Cortex of kidney (tissue), 1 donor: ENCODE data around the gene MRM1.

Source experiments
- DNase-seq: peaks from one replicate; lab custom pipeline; 2025; lab: John Stamatoyannopoulos, UW

Gene MRM1

DNA sequence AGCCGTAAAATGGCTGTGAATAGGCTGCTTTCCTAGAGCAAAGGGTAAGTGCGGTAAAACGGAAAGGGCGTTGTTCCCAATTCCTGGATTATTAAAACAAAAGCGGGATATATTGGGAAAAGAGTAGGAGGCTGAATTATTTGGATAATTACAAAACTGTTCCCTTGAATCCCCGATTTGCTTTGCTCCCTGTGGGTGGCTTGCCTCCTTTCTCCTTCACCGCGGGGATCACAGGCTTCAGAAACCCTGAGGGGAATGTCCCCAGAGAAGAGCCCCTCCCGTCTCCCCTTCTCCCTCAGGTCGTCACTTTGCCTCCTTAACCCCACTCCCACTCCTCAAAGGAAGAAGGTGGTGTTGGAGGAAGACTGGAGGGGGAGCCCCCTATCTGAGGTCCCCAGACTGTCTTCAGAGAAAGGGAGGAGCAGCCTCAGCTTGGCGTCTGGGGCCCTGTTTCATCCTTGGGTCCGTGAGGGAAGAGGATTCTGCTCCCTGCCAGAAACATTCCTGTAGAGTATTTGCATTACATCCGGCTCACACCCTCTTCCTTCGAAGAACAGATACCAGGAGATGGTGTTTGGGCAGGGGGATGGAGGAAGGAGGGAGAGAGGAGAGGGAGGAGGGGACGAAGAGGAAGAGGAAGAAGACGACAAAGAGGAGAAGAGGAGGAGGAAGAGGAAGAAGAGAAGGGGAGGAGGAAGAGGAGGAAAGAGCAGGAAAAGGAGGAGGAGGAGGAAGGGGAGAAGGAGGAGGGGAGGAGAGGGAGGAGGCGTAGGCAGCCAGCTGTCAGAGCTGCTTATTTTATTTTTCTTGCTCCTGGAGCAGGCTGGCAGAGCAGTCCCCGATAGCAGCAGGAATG is 31.8 kb downstream of the MRM1 start:
- no peak for DNase-seq

DNA sequence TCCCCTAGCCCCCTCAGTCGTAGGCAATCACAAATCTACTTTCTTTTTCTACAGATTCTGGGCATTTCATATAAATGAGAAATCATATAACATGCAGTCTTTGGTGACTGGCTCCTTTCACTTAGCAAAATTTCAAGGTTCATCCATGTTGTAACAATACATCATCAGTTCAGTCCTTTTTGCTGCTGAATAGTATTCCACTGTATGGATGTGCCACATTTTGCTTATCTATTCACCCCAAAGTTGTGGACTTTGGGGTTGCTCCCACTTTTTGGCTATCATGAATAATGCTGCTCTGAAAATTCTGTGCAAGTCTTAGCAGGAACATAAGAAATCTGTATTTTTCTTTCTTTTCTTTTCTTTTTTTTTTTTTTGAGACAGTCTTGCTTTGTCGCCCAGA is 39.0 kb downstream of the MRM1 start:
- DNase-seq = no peak

DNA sequence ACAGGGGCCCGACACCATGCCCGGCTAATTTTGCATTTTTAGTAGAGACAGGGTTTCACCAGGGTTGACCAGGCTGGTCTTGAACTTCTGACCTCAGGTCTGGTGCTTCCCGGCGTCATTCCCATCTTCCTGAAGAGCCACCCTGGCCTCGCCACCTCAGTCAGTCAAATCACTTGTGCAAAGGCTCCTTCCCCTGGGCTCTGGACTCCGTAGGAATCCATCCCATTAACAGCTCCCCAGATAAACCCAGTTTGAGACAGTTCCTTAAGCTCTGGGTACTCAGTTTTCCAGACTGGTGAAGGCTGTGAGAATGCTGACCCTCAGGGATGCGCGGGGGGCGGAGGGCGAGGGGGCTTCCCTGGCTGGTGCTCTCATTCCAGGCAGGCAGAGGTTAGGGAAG is 39.5 kb downstream of the MRM1 start:
- no peak for DNase-seq

DNA sequence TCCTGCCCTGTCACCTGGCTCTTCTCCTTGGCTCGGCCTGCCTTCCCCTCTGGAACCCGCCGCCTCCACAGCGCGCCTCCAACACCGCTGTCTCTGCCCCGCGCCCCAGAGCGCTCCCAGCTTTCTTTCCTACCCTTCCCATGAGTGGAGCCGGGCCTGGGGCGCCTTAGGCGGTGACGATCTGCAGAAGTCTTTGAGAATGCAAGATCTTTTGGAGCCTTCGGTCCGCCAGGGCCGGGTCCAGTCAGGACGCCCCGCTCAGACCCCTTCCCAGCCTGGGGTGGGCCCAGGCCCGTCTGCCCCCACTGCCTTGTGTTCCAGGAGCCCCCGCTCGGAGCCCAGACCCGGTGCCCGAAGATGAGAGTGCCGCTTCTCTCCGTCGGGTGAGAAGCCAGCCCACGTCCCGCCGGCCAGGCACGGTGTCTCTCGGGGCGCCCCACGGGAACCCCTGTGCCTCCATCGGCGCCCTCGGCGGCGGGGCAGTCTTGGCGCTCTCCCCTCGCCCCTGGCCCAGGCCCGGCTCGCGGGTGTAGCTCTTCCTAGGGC is 40.0 kb downstream of the MRM1 start:
- no peak for DNase-seq

DNA sequence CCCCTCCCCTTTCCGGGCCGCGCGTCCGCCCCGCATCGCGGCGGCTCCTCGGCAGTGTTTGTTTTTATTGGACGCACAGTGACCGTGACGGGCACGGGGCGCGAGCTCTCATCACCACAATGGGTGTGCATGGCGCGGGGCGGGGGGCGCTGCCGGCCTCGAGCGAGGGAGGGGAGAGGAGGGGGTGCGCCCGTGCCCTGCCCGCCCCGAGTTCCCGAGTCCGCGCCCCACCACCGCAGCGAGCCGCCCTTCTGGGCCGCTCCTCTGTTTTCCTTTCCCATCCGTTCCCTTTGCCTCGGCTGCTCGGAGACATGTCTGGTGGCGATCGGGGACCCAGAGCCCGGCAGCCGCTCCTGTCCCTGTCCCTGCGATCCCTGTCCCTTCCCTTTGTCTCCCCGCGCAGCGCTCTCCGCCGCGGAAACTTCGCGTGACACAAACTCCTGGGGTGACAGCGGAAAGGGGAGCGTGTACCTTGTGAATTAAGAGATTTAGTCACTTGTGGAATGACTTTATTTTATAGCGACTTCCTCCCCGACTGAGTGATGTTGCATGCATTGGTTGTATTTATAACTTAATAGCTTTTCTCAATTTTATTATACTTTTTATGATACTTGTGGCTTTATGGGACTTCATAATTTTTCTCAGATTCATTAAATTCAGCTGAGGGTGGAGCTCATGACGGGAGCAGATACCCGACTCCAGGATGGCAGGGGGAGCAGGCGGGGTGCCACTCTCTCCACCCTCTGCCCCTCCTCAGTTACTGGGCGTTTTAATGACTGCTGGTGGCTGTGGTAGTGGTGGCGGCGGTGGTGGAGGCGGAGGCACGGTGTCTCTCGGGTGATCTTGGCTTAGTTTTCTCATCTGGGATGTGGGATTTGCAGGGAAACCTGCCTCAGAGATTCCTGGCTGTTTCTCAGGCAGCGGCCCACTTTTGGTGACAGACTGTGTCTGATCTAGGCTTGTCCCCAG is 40.8 kb downstream of the MRM1 start:
- DNase-seq = no peak

DNA sequence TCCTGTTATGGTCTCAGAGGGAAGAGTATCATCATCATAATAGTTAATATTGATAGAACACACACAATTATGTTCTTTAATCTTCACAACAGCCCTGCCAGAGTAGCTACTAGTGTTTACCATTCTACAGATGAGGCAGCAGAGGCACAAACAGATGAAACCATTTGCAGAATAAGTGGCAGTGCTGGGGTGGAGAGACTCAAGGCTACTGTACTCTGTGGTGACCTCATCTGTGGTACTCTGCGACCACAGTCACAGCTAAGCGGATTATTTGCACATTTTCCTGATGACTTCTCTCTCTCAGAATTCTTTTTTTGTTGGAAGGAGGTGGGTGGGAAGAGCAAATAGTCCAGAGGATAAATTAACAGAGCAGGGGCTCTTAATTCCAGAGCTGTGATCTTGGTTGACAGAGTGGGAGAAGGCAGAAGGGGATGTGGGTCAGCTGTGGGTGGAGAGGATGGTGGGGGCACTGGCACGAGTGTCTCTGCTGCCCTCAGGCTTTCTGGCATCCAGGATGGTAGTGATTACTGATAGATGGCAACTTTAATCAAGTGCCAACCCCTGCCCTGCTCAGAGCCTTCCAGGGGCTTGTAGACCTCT is 41.8 kb downstream of the MRM1 start:
- no peak for DNase-seq

GRCh38 chr17:36645422-36645821 is 44.0 kb downstream of the MRM1 start:
- DNase-seq = no peak

GRCh38 chr17:36647636-36648035 is 46.3 kb downstream of the MRM1 start:
- DNase-seq = no peak

GRCh38 chr17:36650096-36650775 is 48.9 kb downstream of the MRM1 start:
- DNase-seq = no peak

- DNase-seq = no peak
These were observed 52.0 kb downstream of the MRM1 start for GRCh38 chr17:36653374-36653773.

GRCh38 chr17:36653856-36654255 is 52.5 kb downstream of the MRM1 start:
- DNase-seq = no peak

GRCh38 chr17:36655726-36656125 is 54.3 kb downstream of the MRM1 start:
- no peak for DNase-seq

DNA sequence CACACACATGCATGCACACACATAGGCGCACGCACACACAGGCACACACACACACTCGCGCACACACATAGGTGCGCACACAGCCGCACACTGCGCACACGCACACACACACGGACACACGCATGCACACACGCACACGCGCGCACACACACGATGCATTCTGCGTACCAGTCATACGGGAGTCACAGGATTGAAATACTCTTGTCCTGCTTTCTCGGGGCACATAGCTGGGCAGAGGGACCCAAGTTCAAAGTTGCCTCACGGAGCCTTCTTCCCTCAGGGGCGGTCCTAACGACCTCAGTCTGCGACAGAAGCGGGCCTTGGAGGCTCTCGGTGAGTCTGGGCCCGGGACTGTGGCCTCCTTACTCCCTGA is 56.0 kb downstream of the MRM1 start:
- no peak for DNase-seq

DNA sequence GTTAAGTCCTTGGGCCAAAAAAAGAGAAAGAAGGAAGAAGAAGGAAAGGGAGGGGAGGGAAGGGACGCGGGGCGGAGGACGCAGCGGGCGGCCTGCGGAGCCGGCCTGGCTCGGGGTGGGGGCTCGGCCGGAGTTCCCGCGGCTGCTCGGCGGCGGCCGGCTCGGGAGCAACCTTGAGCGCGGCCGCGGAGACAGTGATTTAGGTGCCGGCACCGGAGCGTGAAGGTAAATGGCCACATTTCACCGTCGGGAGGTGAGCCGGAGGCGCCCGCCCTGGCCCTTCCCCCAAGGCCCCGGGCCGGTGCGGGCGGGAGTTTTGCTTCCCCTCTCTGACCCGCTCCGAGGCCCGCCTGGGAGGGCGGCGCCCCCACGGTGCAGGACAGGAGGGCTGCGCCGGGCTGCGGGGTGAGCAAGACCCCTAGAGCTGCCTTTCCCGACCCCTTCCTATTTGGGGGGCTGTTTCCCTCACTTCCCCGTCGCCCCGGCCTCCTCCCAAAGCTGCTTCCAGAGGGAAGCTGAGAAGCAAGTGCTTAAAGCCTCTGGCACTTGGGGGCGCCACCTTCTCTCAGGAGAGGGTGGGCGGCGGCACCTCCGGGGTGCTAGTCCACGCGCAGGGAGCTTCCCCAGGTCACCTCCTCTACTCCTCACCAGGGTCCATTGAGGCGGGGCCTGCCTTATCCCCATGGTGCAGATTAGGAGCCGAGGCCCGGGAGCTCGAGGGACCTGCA is 56.5 kb downstream of the MRM1 start:
- DNase-seq = no peak
